HEK293 (cell line): ENCODE measurements around the gene SSBP1.

Source experiments
- CTCF ChIA-PET: fragments of 350-600 bp; formaldehyde crosslinking; extraction: SDS; loops from one replicate; lab custom pipeline; 2021; ENCODE audit warnings: antibody characterized with exemption; lab: Yijun Ruan, JAX
- POLR2A ChIA-PET: fragments of 300-600 bp; formaldehyde crosslinking; extraction: SDS; loops from one replicate; lab custom pipeline; 2020; ENCODE audit warnings: antibody characterized with exemption, inconsistent platforms; lab: Yijun Ruan, JAX
- H3K27ac ChIP-seq: fragments of 200-500 bp; sonication (Bioruptor generic); 2 replicates; pipeline ENCODE4 v1.5.1; 2014; ENCODE audit warnings: low read depth, low read length, control low read depth, inconsistent platforms; ENCODE audit errors: extremely low read depth
- H3K36me3 ChIP-seq, 2 experiments: fragments of 200-500 bp in 1 of 2; sonication (Bioruptor generic) in 1 of 2; 1 replicate in 1 of 2; 2 replicates in 1 of 2; pipeline ENCODE4 v1.5.1; 2014 to 2017; ENCODE audit warnings: inconsistent platforms in 2 of 2, low read length in 2 of 2; ENCODE audit not compliant: control insufficient read depth in 2 of 2, insufficient read depth in 1 of 2
- H3K4me1 ChIP-seq: fragments of 200-500 bp; sonication (Bioruptor generic); 2 replicates; pipeline ENCODE4 v1.5.1; 2014; ENCODE audit warnings: mild to moderate bottlenecking, low read length, inconsistent platforms; ENCODE audit not compliant: control insufficient read depth, insufficient read depth
- H3K4me3 ChIP-seq: 2 replicates; pipeline ENCODE4 v1.5.1; 2011; ENCODE audit warnings: low read depth, mild to moderate bottlenecking, control low read depth, low read length, moderate library complexity
- H3K9me3 ChIP-seq: fragments of 200-500 bp; sonication (Bioruptor generic); 2 replicates; pipeline ENCODE4 v1.5.1; 2014; ENCODE audit warnings: low read depth, low read length, inconsistent platforms; ENCODE audit not compliant: control insufficient read depth, insufficient read depth
- EGR2 ChIP-seq: fragments of 450-650 bp; formaldehyde crosslinking; IDR thresholded peaks from 2 replicates; pipeline ENCODE4 v1.5.1; 2016; ENCODE audit warnings: low read depth, missing biosample characterization, missing genetic modification characterization
- KLF7 ChIP-seq: fragments of 450-650 bp; formaldehyde crosslinking; IDR thresholded peaks from 2 replicates; pipeline ENCODE4 v1.5.1; 2016; ENCODE audit warnings: missing biosample characterization, missing genetic modification characterization, borderline replicate concordance
- MZF1 ChIP-seq: fragments of 450-650 bp; formaldehyde crosslinking; IDR thresholded peaks from 2 replicates; pipeline ENCODE4 v1.5.1; 2017; ENCODE audit warnings: missing biosample characterization, missing genetic modification characterization, borderline replicate concordance
- SALL2 ChIP-seq: fragments of 450-650 bp; formaldehyde crosslinking; IDR thresholded peaks from 2 replicates; pipeline ENCODE4 v1.5.0; 2017; ENCODE audit warnings: missing biosample characterization, mild to moderate bottlenecking, missing genetic modification characterization, borderline replicate concordance
- YY1 ChIP-seq: fragments of 450-650 bp; formaldehyde crosslinking; IDR thresholded peaks from 2 replicates; pipeline ENCODE4 v1.5.1; 2018; ENCODE audit warnings: missing biosample characterization, missing genetic modification characterization
- ZBTB20 ChIP-seq: fragments of 450-650 bp; formaldehyde crosslinking; IDR thresholded peaks from 2 replicates; pipeline ENCODE4 v1.5.1; 2016; ENCODE audit warnings: missing biosample characterization, missing genetic modification characterization
- ZBTB7A ChIP-seq: fragments of 450-650 bp; formaldehyde crosslinking; IDR thresholded peaks from 2 replicates; pipeline ENCODE4 v1.5.1; 2016; ENCODE audit warnings: low read depth, missing biosample characterization, missing genetic modification characterization
- ZEB2 ChIP-seq: fragments of 450-650 bp; formaldehyde crosslinking; IDR thresholded peaks from 2 replicates; pipeline ENCODE4 v1.5.1; 2016; ENCODE audit warnings: missing biosample characterization, missing genetic modification characterization
- ZFHX2 ChIP-seq: fragments of 450-650 bp; formaldehyde crosslinking; conservative IDR thresholded peaks from 2 replicates; pipeline ENCODE4 v1.5.1; 2016; ENCODE audit warnings: missing biosample characterization, missing genetic modification characterization
- ZIC2 ChIP-seq: fragments of 450-650 bp; formaldehyde crosslinking; IDR thresholded peaks from 2 replicates; pipeline ENCODE4 v1.5.1; 2016; ENCODE audit warnings: missing biosample characterization, missing genetic modification characterization
- ZNF155 ChIP-seq: fragments of 450-650 bp; formaldehyde crosslinking; IDR thresholded peaks from 2 replicates; pipeline ENCODE4 v1.5.1; 2016; ENCODE audit warnings: missing biosample characterization, missing genetic modification characterization
- ZNF214 ChIP-seq: fragments of 450-650 bp; formaldehyde crosslinking; IDR thresholded peaks from 2 replicates; pipeline ENCODE4 v1.5.1; 2017; ENCODE audit warnings: missing biosample characterization, mild to moderate bottlenecking, missing genetic modification characterization, borderline replicate concordance
- ZNF248 ChIP-seq: fragments of 450-650 bp; formaldehyde crosslinking; IDR thresholded peaks from 2 replicates; pipeline ENCODE4 v1.5.1; 2017; ENCODE audit warnings: missing biosample characterization, missing genetic modification characterization
- ZNF311 ChIP-seq: fragments of 450-650 bp; formaldehyde crosslinking; IDR thresholded peaks from 2 replicates; pipeline ENCODE4 v1.5.1; 2017; ENCODE audit warnings: missing biosample characterization, missing genetic modification characterization, borderline replicate concordance
- ZNF335 ChIP-seq: fragments of 450-650 bp; formaldehyde crosslinking; conservative IDR thresholded peaks from 2 replicates; pipeline ENCODE4 v1.5.1; 2016; ENCODE audit warnings: missing biosample characterization, missing genetic modification characterization
- ZNF423 ChIP-seq: fragments of 450-650 bp; formaldehyde crosslinking; IDR thresholded peaks from 2 replicates; pipeline ENCODE4 v1.5.1; 2016; ENCODE audit warnings: missing biosample characterization, missing genetic modification characterization
- TF ChIP-seq, protein P1 (sequence below): fragments of 450-650 bp; formaldehyde crosslinking; optimal IDR thresholded peaks from 2 replicates; pipeline ENCODE3; 2016; ENCODE audit warnings: missing biosample characterization, mild to moderate bottlenecking, missing genetic modification characterization
- TF ChIP-seq, protein P2 (sequence below): fragments of 450-650 bp; formaldehyde crosslinking; IDR thresholded peaks from 2 replicates; pipeline ENCODE4 v1.5.0; 2017; ENCODE audit warnings: missing biosample characterization, missing genetic modification characterization, borderline replicate concordance

Gene SSBP1

DNA sequence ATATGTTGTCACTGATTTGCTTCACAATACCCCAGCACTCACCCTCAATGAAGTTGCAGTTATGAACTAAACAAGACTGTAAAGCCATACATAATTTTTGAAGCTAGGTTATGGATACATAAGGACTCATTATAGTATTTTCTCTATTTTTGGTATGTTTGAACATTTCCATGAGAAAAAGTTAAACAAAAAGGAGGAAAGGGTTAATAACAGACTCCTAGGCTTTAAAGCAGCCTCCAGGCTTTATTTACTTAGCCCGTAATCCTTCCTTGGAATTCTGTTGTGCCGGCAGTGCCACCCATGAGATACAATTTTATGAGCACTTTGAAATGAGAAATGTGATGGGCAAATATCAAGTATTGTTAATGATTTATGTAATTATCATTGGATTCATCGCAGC is 34.0 kb upstream of the SSBP1 start:
- Histone ChIP-seq H3K4me3 (no peak overlapping the region), H3K9me3 (no peaks in the 10 kb centered on the region), H3K4me1 (no peaks in the 10 kb centered on the region), H3K36me3 (no peaks in the 10 kb centered on the region), H3K27ac (no peak overlapping the region)
- POLR2A ChIA-PET, result no interaction called here
- CTCF ChIA-PET, result interaction anchor here (1.3 kb wide), 1 partner anchor 34 kb away, joined by 3 read pairs; no protein-coding TSS in a partner anchor
- TF ChIP-seq ZNF335 (tag by site-specific recombination) (peak; percentile 50; the same call in 1 of the 2 replicates), ZNF214 (tag by site-specific recombination) (no peak)

DNA sequence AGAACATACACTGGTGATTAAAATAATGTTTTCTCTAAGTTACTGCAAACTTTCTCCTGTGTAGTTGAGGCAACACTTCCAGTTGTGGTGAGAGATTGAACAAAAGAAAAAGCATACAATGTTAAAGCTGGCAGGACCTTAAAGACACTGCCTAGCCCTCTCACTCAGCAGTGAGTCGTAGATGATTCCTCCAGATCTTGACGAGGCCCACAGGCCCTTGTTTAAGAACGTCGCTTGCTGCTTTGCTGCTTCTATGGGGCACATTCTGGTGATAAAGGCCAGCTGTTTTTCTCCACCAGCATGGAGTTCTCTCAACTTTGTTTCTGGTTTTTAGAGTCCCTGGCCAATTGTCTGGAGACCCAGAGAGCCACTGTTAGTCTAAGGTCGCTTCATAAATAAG is 33.4 kb upstream of the SSBP1 start:
- no peak overlapping the region for H3K4me3 ChIP-seq
- ChIA-PET CTCF (interaction anchor here (1.3 kb wide), 1 partner anchor 33 kb away, joined by 3 read pairs; no protein-coding TSS in a partner anchor), POLR2A (no interaction called here)
- H3K36me3 ChIP-seq, result no peaks in the 10 kb centered on the region
- no peak for TF ChIP-seq KLF7 (tag by site-specific recombination)
- TF ChIP-seq ZBTB20 (tag by site-specific recombination), result no peak
- no peak for TF ChIP-seq ZNF155 (tag by site-specific recombination)
- no peak for TF ChIP-seq ZBTB7A (tag by site-specific recombination)
- TF ChIP-seq YY1, result no peak
- no peak for TF ChIP-seq SALL2 (tag by site-specific recombination)
- TF ChIP-seq, protein P1, sequence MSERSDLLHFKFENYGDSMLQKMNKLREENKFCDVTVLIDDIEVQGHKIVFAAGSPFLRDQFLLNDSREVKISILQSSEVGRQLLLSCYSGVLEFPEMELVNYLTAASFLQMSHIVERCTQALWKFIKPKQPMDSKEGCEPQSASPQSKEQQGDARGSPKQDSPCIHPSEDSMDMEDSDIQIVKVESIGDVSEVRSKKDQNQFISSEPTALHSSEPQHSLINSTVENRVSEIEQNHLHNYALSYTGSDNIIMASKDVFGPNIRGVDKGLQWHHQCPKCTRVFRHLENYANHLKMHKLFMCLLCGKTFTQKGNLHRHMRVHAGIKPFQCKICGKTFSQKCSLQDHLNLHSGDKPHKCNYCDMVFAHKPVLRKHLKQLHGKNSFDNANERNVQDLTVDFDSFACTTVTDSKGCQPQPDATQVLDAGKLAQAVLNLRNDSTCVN (tag by site-specific recombination), result no peak
- TF ChIP-seq ZEB2 (tag by site-specific recombination), result no peak
- no peak for TF ChIP-seq ZNF423 (tag by site-specific recombination)
- TF ChIP-seq, protein P2, sequence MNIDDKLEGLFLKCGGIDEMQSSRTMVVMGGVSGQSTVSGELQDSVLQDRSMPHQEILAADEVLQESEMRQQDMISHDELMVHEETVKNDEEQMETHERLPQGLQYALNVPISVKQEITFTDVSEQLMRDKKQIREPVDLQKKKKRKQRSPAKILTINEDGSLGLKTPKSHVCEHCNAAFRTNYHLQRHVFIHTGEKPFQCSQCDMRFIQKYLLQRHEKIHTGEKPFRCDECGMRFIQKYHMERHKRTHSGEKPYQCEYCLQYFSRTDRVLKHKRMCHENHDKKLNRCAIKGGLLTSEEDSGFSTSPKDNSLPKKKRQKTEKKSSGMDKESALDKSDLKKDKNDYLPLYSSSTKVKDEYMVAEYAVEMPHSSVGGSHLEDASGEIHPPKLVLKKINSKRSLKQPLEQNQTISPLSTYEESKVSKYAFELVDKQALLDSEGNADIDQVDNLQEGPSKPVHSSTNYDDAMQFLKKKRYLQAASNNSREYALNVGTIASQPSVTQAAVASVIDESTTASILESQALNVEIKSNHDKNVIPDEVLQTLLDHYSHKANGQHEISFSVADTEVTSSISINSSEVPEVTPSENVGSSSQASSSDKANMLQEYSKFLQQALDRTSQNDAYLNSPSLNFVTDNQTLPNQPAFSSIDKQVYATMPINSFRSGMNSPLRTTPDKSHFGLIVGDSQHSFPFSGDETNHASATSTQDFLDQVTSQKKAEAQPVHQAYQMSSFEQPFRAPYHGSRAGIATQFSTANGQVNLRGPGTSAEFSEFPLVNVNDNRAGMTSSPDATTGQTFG (tag by site-specific recombination), result no peak
- TF ChIP-seq MZF1 (tag by site-specific recombination), result no peak
- TF ChIP-seq ZNF311 (tag by site-specific recombination), result no peak
- TF ChIP-seq ZIC2 (tag by site-specific recombination), result no peak
- H3K4me1 ChIP-seq, result no peaks in the 10 kb centered on the region
- H3K9me3 ChIP-seq, result no peaks in the 10 kb centered on the region
- H3K27ac ChIP-seq, result no peak overlapping the region

DNA sequence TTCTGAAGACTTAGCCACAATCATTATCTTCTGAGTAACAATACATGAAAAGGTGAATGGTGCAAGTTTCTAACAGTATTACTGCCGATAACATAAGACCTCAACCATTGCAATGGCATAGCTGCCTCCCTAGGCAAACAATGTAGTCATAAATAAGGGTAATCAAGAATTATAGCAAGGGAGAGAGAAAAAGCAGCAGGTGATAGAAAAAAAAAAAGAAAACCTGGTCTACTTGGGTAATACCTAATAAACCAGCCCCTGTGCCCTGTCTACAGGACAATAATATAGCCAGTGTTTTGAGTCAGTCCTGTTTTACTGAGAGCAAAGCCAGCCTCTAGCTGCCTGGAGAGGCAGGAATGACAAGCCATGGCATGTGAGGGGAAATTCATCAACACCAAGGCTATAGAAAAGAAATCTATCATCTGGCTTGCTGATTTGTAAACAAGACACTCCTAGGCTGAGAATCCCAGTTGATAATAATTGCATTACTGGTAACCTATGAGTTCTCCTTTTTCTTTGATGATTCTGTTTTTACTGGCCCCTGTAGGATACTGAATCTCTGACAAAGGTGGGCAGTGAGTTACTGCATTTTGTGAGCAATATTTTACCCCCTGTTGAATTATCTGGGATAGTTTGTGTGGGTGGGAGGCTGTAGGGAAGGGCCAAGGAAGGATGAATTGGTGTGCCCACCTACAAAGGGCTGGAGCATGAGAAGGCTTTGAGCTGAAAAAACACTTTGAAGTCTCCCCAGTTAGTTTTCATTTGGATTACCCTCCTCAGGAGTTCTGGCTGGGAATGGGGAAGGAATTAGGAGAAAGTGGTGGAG is 31.7 kb upstream of the SSBP1 start:
- no peaks in the 10 kb centered on the region for H3K4me1 ChIP-seq
- no peak overlapping the region for H3K4me3 ChIP-seq
- H3K36me3 ChIP-seq, result no peaks in the 10 kb centered on the region
- CTCF ChIA-PET, result no interaction called here
- POLR2A ChIA-PET, result no interaction called here
- H3K9me3 ChIP-seq, result no peaks in the 10 kb centered on the region
- H3K27ac ChIP-seq, result no peak overlapping the region
- peak; percentile 67 for TF ChIP-seq EGR2 (tag by site-specific recombination)
- TF ChIP-seq ZNF248 (tag by site-specific recombination), result no peak
- peak; percentile 68 for TF ChIP-seq ZFHX2 (tag by site-specific recombination)
